Trophoblast cell (in vitro differentiated cells and primary cell): Measurements from ENCODE around the gene PRAME.

Source experiments
- DNase-seq, 2 donors: peaks; one replicate each; pipeline ENCODE4 v3.0.0-alpha.2; 2016
- H2AFZ ChIP-seq: 2 replicates; pipeline ENCODE4 v1.6.1; 2013; ENCODE audit warnings: low read length, moderate library complexity, mild to moderate bottlenecking; ENCODE audit not compliant: insufficient read depth, poor library complexity
- H2AK5ac ChIP-seq: 2 replicates; pipeline ENCODE4 v1.6.1; 2013; ENCODE audit warnings: mild to moderate bottlenecking, low read length
- H2BK120ac ChIP-seq: 2 replicates; pipeline ENCODE4 v1.6.1; 2013; ENCODE audit warnings: low read length, mild to moderate bottlenecking, moderate library complexity; ENCODE audit not compliant: insufficient read depth, poor library complexity
- H2BK12ac ChIP-seq: 2 replicates; pipeline ENCODE4 v1.6.1; 2013; ENCODE audit warnings: mild to moderate bottlenecking, low read length, moderate library complexity
- H2BK5ac ChIP-seq: 2 replicates; pipeline ENCODE4 v1.6.1; 2013; ENCODE audit warnings: low read length, low read depth, moderate library complexity, mild to moderate bottlenecking; ENCODE audit not compliant: poor library complexity
- H3K14ac ChIP-seq: 2 replicates; pipeline ENCODE4 v1.6.1; 2013; ENCODE audit warnings: mild to moderate bottlenecking, low read length
- H3K18ac ChIP-seq: 2 replicates; pipeline ENCODE4 v1.6.1; 2013; ENCODE audit warnings: mild to moderate bottlenecking, low read length
- H3K23ac ChIP-seq: 2 replicates; pipeline ENCODE4 v1.6.1; 2013; ENCODE audit warnings: low read length
- H3K27ac ChIP-seq: 2 replicates; pipeline ENCODE4 v1.5.1; 2013; ENCODE audit warnings: low read depth, mild to moderate bottlenecking, inconsistent platforms, low read length, moderate library complexity
- H3K27me3 ChIP-seq: 2 replicates; pipeline ENCODE4 v1.6.1; 2013; ENCODE audit warnings: inconsistent platforms, mild to moderate bottlenecking, low read length, moderate library complexity; ENCODE audit not compliant: insufficient read depth
- H3K36me3 ChIP-seq, 2 experiments: 1 replicate in 1 of 2; 2 replicates in 1 of 2; pipeline ENCODE4 v1.6.1; 2013; ENCODE audit warnings: low read length in 2 of 2, mild to moderate bottlenecking in 2 of 2, moderate library complexity in 1 of 2; ENCODE audit not compliant: insufficient read depth in 2 of 2, control insufficient read depth in 1 of 2
- H3K4ac ChIP-seq: 2 replicates; pipeline ENCODE4 v1.6.1; 2013; ENCODE audit warnings: low read depth, mild to moderate bottlenecking, low read length, moderate library complexity
- H3K4me1 ChIP-seq, 2 experiments: 1 replicate in 1 of 2; 2 replicates in 1 of 2; pipeline ENCODE4 v1.6.1; 2013; ENCODE audit warnings: low read length in 2 of 2, mild to moderate bottlenecking in 2 of 2, moderate library complexity in 1 of 2; ENCODE audit not compliant: insufficient read depth in 2 of 2, control insufficient read depth in 1 of 2
- H3K4me2 ChIP-seq: 2 replicates; pipeline ENCODE4 v1.6.1; 2013; ENCODE audit warnings: inconsistent platforms, mild to moderate bottlenecking, low read length, moderate library complexity
- H3K4me3 ChIP-seq: 2 replicates; pipeline ENCODE4 v1.5.1; 2013; ENCODE audit warnings: mild to moderate bottlenecking, low read depth, low read length, inconsistent platforms
- H3K79me1 ChIP-seq: one replicate; pipeline ENCODE4 v1.6.1; 2013; ENCODE audit warnings: low read length
- H3K79me2 ChIP-seq: 2 replicates; pipeline ENCODE4 v1.6.1; 2013; ENCODE audit warnings: low read length, mild to moderate bottlenecking; ENCODE audit not compliant: control insufficient read depth, insufficient read depth, poor library complexity
- H3K9ac ChIP-seq: 2 replicates; pipeline ENCODE4 v1.6.1; 2013; ENCODE audit warnings: mild to moderate bottlenecking, low read length
- H3K9me3 ChIP-seq: 2 replicates; pipeline ENCODE4 v1.6.1; 2013; ENCODE audit warnings: low read depth, mild to moderate bottlenecking, control low read depth, inconsistent platforms, low read length; ENCODE audit not compliant: insufficient read depth
- H4K12ac ChIP-seq: 2 replicates; pipeline ENCODE4 v1.6.1; 2013; ENCODE audit warnings: low read depth, mild to moderate bottlenecking, low read length, moderate library complexity
- H4K8ac ChIP-seq: 2 replicates; pipeline ENCODE4 v1.6.1; 2013; ENCODE audit warnings: low read depth, mild to moderate bottlenecking, low read length, moderate library complexity
- H4K91ac ChIP-seq: one replicate; pipeline ENCODE4 v1.6.1; 2013; ENCODE audit warnings: low read depth, mild to moderate bottlenecking, low read length, moderate library complexity
- whole genome bisulfite sequencing: extraction: QIAGEN DNeasy Blood & Tissue Kit; methylation state at CpG from one replicate; pipeline ENCODE4 v1.1.7; 2013; ENCODE audit warnings: missing lambda C conversion rate; ENCODE audit not compliant: insufficient read length, insufficient coverage; ENCODE audit errors: extremely low coverage; 5-methylcytosine and 5-hydroxymethylcytosine counted together

Gene PRAME

DNA sequence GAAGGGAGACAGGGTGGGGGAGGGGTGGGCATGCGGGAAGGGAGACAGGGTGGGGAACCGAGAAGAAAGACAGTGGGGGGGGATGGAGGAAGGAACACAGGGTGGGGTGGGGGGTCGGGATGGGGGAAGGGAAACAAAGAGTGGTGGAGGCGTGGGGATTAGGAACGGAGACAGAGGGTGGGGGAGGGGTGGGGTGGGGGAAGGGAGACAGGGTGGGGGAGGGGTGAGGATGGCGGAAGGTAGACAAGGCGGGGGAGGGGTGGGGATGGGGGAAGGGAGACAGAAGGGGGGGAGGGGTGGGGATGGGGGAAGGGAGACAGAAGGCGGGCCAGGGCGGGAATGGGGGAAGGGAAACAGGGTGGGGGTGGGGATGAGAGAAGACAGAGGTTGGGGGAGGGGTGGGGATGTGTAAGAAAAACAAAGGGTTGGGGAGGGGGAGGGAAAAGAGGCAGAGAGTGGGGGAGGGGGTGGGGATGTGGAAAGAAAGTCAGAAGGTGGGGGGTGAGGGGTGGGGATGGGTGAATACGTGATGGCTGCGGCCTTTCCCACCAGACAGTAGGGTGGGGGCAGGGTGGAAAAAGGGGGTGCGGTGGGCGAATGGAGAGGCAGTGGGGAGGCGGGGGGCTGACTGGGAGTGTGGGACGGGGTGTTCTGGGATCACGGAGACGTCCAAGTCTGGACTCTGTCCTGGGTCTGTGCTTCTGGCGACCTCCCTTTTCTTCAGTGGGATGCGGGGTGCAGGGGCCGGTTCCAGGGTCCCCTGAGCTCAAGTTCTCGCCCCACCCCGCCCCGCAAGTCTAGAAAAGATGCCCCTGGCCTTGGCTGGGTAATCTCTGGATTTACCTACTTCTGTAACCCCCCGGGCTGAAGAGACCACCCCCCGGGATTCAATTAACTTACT, 744 bp downstream of the PRAME start:
- Histone ChIP-seq H3K4me1 (no peaks in the 10 kb centered on the region), H3K79me2 (no peaks in the 10 kb centered on the region), H3K14ac (no peak overlapping the region), H3K18ac (no peak overlapping the region), H4K12ac (no peak overlapping the region), H3K27me3 (no peaks in the 10 kb centered on the region), H4K8ac (no peak overlapping the region), H3K9ac (no peak overlapping the region), H3K23ac (no peak overlapping the region), H2BK12ac (no peak overlapping the region), H3K4me3 (no peak overlapping the region), H3K27ac (no peak overlapping the region), H3K4me2 (no peak overlapping the region), H2BK120ac (no peak overlapping the region), H4K91ac (no peak overlapping the region), H2AK5ac (no peak overlapping the region), H3K79me1 (no peaks in the 10 kb centered on the region), H3K4ac (no peak overlapping the region), H3K36me3 (no peaks in the 10 kb centered on the region), H3K9me3 (peaks cover 21% of the 10 kb centered on the region), H2AFZ (no peak overlapping the region), H2BK5ac (no peak overlapping the region)
- no CpG with 5 or more reads among the region's 25 CpGs for WGBS
- DNase-seq, result no peak

DNA sequence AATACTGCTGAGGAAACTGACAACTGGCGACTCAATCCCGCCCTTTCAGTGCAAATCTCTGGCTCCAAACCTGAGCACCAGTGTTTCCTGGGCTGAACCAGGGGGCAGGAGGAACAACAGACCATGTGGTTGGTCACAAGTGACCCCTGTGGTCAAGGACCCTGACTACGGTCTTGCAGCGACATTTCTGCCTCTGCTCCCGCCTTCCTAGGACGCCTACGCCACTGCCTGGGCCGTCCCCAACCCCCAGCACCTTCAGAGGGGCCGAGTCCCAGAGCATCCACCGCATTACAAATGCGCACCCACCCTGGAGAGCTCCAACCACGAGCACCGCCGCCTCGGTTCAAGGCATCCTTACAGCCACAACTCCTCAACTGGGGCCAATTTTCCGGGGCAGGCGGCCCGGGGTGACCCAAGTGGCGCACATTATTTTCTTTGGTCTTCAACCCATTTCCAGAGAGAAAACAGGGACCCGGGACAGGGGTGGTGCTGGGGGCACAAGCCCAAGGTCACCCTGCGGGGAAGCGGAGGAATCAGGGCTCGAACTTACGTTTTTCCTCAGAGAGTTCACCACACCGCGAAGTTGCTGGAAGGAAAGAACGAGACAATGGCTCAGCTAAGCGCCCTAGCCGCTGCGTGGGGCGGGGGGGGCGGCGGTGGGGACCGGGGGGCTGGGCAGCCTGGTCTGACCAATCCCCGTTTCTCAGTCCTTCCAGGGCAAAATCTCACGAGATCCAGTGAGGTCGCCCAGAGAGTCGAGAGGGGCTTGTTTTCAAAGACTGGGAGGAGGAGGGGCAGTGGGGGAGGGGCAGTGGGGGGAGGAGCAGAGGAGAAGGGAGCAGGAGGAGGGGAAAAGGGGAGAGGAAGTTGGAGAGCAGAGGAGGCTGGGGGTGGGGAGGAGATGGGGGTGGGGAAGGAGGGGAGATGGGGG, 1.8 kb downstream of the PRAME start:
- no peak overlapping the region for H2AK5ac ChIP-seq
- no peak overlapping the region for H3K27ac ChIP-seq
- no peaks in the 10 kb centered on the region for H3K79me1 ChIP-seq
- no peak overlapping the region for H4K8ac ChIP-seq
- no peak overlapping the region for H4K91ac ChIP-seq
- no peak overlapping the region for H3K4me2 ChIP-seq
- peaks cover 23% of the 10 kb centered on the region for H3K9me3 ChIP-seq
- no peak overlapping the region for H3K9ac ChIP-seq
- H3K79me2 ChIP-seq, result no peaks in the 10 kb centered on the region
- H3K18ac ChIP-seq, result no peak overlapping the region
- H3K4me3 ChIP-seq, result no peak overlapping the region
- H3K4ac ChIP-seq, result no peak overlapping the region
- WGBS, result no CpG with 5 or more reads among the region's 38 CpGs
- H3K27me3 ChIP-seq, result no peaks in the 10 kb centered on the region
- no peak overlapping the region for H2BK120ac ChIP-seq
- no peak overlapping the region for H4K12ac ChIP-seq
- no peak overlapping the region for H3K14ac ChIP-seq
- no peak overlapping the region for H2BK12ac ChIP-seq
- no peak overlapping the region for H2AFZ ChIP-seq
- no peak overlapping the region for H3K23ac ChIP-seq
- no peaks in the 10 kb centered on the region for H3K4me1 ChIP-seq
- DNase-seq, result no peak
- no peak overlapping the region for H2BK5ac ChIP-seq
- no peaks in the 10 kb centered on the region for H3K36me3 ChIP-seq

DNA sequence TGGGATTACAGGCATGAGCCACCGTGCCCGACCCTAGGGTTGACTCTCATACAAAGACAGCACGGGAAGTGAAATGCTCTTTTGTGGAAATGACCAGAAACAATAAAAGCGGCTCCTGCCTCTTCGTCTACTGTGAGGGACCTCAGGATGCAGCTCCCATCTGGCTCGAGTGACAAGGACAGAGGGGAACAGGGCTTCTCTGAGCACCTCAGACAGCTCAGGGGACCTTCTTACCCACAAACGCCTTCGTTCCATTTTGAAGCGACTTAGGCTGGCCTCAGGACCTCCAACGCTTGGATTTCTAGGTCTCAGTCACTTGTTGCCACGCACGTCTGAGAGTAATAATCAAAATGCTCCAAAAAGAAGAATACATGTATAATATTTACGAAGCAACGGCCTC, 2.5 kb downstream of the PRAME start:
- Histone ChIP-seq H3K27me3 (no peaks in the 10 kb centered on the region), H3K9me3 (peaks cover 23% of the 10 kb centered on the region), H2BK5ac (no peak overlapping the region), H3K79me2 (no peaks in the 10 kb centered on the region), H3K4me1 (no peaks in the 10 kb centered on the region), H2AFZ (no peak overlapping the region), H2AK5ac (no peak overlapping the region), H4K91ac (no peak overlapping the region), H4K12ac (no peak overlapping the region), H3K79me1 (no peaks in the 10 kb centered on the region), H3K9ac (no peak overlapping the region), H3K23ac (no peak overlapping the region), H3K4me3 (no peak overlapping the region), H3K18ac (no peak overlapping the region), H2BK120ac (no peak overlapping the region), H3K4me2 (no peak overlapping the region), H3K27ac (no peak overlapping the region), H3K4ac (no peak overlapping the region), H3K36me3 (no peaks in the 10 kb centered on the region), H3K14ac (no peak overlapping the region), H2BK12ac (no peak overlapping the region), H4K8ac (no peak overlapping the region)
- WGBS, result no CpG with 5 or more reads among the region's 14 CpGs
- DNase-seq, result no peak

DNA sequence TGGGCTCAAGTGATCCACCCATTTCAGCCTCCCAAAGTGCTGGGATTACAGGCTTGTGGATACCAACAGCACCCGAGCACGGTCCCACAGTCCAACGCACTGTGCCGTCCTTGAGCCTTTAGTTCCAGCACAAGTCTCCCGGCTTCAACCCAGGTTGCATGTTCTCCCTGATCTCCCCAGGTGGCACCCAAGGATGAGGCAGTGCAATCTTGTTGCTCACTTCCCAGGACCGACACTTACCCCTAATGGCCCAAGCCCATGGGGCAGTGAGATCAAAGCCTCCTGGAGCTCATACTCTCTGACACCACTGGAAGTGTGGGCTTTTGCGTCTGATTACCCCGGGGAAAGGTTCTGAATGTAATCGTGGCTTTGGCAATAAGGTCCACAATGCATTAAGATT, 3.5 kb downstream of the PRAME start:
- Histone ChIP-seq H4K91ac (no peak overlapping the region), H3K4me2 (no peak overlapping the region), H2AK5ac (no peak overlapping the region), H4K12ac (no peak overlapping the region), H2BK5ac (no peak overlapping the region), H3K9me3 (peaks cover 26% of the 10 kb centered on the region), H3K18ac (no peak overlapping the region), H2AFZ (no peak overlapping the region), H3K14ac (no peak overlapping the region), H3K27me3 (no peaks in the 10 kb centered on the region), H3K4ac (no peak overlapping the region), H3K79me1 (no peaks in the 10 kb centered on the region), H3K4me1 (no peaks in the 10 kb centered on the region), H3K23ac (no peak overlapping the region), H3K79me2 (no peaks in the 10 kb centered on the region), H2BK12ac (no peak overlapping the region), H3K36me3 (no peaks in the 10 kb centered on the region), H4K8ac (no peak overlapping the region), H3K27ac (no peak overlapping the region), H2BK120ac (no peak overlapping the region), H3K4me3 (no peak overlapping the region), H3K9ac (no peak overlapping the region)
- DNase-seq, result no peak
- no CpG with 5 or more reads among the region's 9 CpGs for WGBS
